GM12801 (cell line): Measurements from ENCODE around the gene GANC.

Experiments used
- CTCF ChIP-seq: IDR thresholded peaks from one replicate; pipeline ENCODE4 v1.5.1; 2011; ENCODE audit warnings: control low read depth; ENCODE audit not compliant: insufficient read length; ENCODE audit errors: extremely low read depth

GANC gene

GRCh38 chr15:42273900-42274701 lies 1.1 kb downstream of the GANC start:
- TF ChIP-seq CTCF: no peak

GRCh38 chr15:42274702-42274989 lies 1.6 kb downstream of the GANC start:
- no peak for TF ChIP-seq CTCF

- TF ChIP-seq CTCF: no peak
Measured at GRCh38 chr15:42275780-42276391, 2.9 kb downstream of the GANC start.

- TF ChIP-seq CTCF: no peak
Measured at GRCh38 chr15:42276762-42277161, 3.8 kb downstream of the GANC start.

- no peak for TF ChIP-seq CTCF
Measured at GRCh38 chr15:42279234-42279723, 6.3 kb downstream of the GANC start.

- TF ChIP-seq CTCF: no peak
Measured at GRCh38 chr15:42282344-42282743, 9.3 kb downstream of the GANC start.

GRCh38 chr15:42282926-42283325 lies 9.9 kb downstream of the GANC start:
- no peak for TF ChIP-seq CTCF
